Right lobe of liver (tissue), 6 donors: ENCODE data around the gene CNOT4. TPM values are rescaled to one million over a fixed set of nuclear protein-coding genes. Genes with fewer than 3 reads are reported as not detected.

Experiments
- ATAC-seq, 4 donors: fragments of 200-7000 bp; cut with Tn5 transposase; one replicate each; pipeline ENCODE4 v1.9.1; 2020; ENCODE audit warnings: mild to moderate bottlenecking in 4 of 4, moderate library complexity in 4 of 4
- DNase-seq, 3 donors: peaks; one replicate each; pipeline ENCODE4 v3.0.0-alpha.2; 2020
- H3K27ac ChIP-seq, 3 donors: fragments of 200-600 bp; one replicate each; pipeline ENCODE4 v1.8.0; 2022
- H3K27me3 ChIP-seq, 2 donors: fragments of 200-600 bp; one replicate each; pipeline ENCODE4 v1.8.0; 2022
- H3K36me3 ChIP-seq, 4 donors: fragments of 200-600 bp; sonication (generic) in 1 of 4; one replicate each; pipeline versions ENCODE4 v1.5.1 to v1.8.0; 2017 to 2022; ENCODE audit warnings: control low read depth in 1 of 4
- H3K4me1 ChIP-seq, 4 donors: fragments of 200-600 bp; sonication (generic) in 1 of 4; one replicate each; pipeline versions ENCODE4 v1.5.1 to v1.8.0; 2017 to 2022; ENCODE audit warnings: control low read depth in 1 of 4
- H3K4me3 ChIP-seq, 3 donors: fragments of 200-600 bp; one replicate each; pipeline ENCODE4 v1.8.0; 2022
- H3K9me3 ChIP-seq, 4 donors: fragments of 200-600 bp; sonication (generic) in 1 of 4; one replicate each; pipeline versions ENCODE4 v1.5.1 to v1.8.0; 2017 to 2022; ENCODE audit warnings: control low read depth in 1 of 4
- POLR2A ChIP-seq: fragments of 450-650 bp; IDR thresholded peaks from one replicate; pipeline ENCODE4 v1.6.1; 2017; ENCODE audit warnings: antibody characterized with exemption, mild to moderate bottlenecking
- WGBS: methylation state at CpG from one replicate; pipeline ENCODE4 v1.1.6; 2018; ENCODE audit warnings: low coverage, low lambda C conversion rate; ENCODE audit not compliant: insufficient coverage; ENCODE audit errors: missing lambda C conversion rate; 5-methylcytosine and 5-hydroxymethylcytosine counted together
- intact Hi-C, 2 donors: fragments of 100-400 bp; cut with DNase I; formaldehyde crosslinking; loops; one replicate each; pipeline versions ENCODE4 v1.11.2 to v1.14.1; 2022
- total RNA-seq, 6 experiments: library from RNA; depleted of rRNA in 2 of 6; stranded (reverse); fragments of >200 nt in 2 of 6; fragmentation: NEBNext Ultra II Directional in 3 of 6; extraction: Animal tissue kit (Norgen Biotek cat#: 25700) in 3 of 6; gene quantifications; one replicate each; pipeline versions ENCODE4 v1.1.0 to v1.2.4, GENCODE V29; 2016 to 2023
- TF ChIP-seq, protein P1 (sequence below), 4 donors: fragments of 200-600 bp in 3 of 4; fragments of 450-650 bp in 1 of 4; IDR thresholded peaks; one replicate each; pipeline versions ENCODE4 v1.5.1 to v1.8.0; 2016 to 2022; ENCODE audit warnings: antibody characterized with exemption in 4 of 4, mild to moderate bottlenecking in 2 of 4
- donor health status: DM: no; HTN: yes; CAD: no.
- donor health status: DM: no; HTN: no; CAD: no.
- donor health status: DM: no; HTN: no; CAD: no.
- donor health status: DM: no; HTN: yes; CAD: no.
- donor health status: DM: no; HTN: yes; CAD: no.

The CNOT4 gene
- total RNA-seq, 6 experiments from 2014 or later: 9.1 to 14.1 (median 11.0) TPM

DNA sequence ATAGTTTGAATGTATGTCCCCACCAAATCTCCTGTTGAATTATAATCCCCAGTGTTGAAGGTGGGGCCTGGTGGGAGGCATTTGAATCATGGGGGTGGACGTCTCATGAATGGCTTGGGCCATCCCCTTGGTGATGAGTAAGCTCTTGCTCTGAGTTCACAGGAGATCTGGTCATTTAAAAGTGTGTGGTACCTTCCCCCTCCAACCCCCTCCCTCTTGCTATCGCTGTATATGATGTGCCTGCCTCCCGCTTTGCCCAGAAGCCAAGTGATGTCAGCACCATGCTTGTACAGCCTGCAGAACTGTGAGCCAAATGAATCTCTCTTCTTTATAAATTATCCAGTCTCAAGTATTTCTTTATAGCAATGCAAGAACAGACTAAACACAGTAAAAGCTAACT is 103.0 kb downstream of the CNOT4 start:
- no peaks in the 10 kb centered on the region for H3K36me3 ChIP-seq
- H3K9me3 ChIP-seq: no peaks in the 10 kb centered on the region
- H3K27ac ChIP-seq: no peak overlapping the region
- no peaks in the 10 kb centered on the region for H3K27me3 ChIP-seq
- H3K4me3 ChIP-seq: no peak overlapping the region
- 100% methylated on average over 2 of the region's 3 CpGs for WGBS
- H3K4me1 ChIP-seq: no peaks in the 10 kb centered on the region
- TF ChIP-seq, protein P1, sequence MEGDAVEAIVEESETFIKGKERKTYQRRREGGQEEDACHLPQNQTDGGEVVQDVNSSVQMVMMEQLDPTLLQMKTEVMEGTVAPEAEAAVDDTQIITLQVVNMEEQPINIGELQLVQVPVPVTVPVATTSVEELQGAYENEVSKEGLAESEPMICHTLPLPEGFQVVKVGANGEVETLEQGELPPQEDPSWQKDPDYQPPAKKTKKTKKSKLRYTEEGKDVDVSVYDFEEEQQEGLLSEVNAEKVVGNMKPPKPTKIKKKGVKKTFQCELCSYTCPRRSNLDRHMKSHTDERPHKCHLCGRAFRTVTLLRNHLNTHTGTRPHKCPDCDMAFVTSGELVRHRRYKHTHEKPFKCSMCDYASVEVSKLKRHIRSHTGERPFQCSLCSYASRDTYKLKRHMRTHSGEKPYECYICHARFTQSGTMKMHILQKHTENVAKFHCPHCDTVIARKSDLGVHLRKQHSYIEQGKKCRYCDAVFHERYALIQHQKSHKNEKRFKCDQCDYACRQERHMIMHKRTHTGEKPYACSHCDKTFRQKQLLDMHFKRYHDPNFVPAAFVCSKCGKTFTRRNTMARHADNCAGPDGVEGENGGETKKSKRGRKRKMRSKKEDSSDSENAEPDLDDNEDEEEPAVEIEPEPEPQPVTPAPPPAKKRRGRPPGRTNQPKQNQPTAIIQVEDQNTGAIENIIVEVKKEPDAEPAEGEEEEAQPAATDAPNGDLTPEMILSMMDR (IDR thresholded peaks at IDR 0.05): no peak
- TF ChIP-seq POLR2A: no peak
- ATAC-seq (no peak), DNase-seq (no peak)
- intact Hi-C loops: no loop called here

DNA sequence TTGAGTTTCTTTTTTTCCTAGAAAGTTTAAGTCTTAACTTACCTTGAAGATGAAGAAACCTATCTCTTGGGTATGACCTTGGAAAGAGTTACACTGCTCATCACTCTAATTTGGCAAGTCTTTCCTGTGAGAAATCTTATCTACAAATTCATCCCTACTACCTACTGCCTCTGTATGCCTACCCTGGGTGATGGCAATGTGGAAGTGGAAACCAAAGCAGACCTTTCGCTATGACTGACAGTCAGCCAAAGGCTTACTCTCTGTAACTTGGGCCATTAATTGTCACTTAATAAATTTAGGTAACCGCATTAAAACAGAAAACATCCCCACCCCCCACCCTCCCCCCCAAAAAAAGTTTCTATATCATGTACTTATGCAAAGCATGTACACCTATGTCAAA is 103.9 kb downstream of the CNOT4 start:
- intact Hi-C loops: no loop called here

DNA sequence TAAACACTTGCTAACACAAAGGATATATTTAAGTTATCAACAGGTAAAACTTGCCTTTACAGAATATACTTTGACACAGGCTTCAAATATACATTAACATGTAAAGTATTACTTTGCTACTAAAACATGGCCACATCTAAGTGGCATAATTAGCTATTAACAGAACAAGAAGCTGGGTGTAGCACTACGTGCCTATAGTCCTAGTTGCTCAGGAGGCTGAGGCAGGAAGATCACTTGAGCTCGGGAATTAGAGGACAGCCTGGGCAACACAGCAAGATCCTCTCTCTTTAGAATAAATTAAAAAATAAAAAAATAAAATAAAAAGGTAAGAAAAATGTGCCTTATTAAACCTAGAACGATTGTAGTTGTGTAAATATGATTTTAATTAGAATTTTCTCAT is 106.6 kb downstream of the CNOT4 start:
- intact Hi-C loops: no loop called here
- WGBS: 90% methylated on average over 3 of the region's 3 CpGs
- no peaks in the 10 kb centered on the region for H3K36me3 ChIP-seq
- no peak for ATAC-seq
- no peaks in the 10 kb centered on the region for H3K27me3 ChIP-seq
- no peak overlapping the region for H3K27ac ChIP-seq
- H3K4me1 ChIP-seq: no peaks in the 10 kb centered on the region
- no peaks in the 10 kb centered on the region for H3K9me3 ChIP-seq
- H3K4me3 ChIP-seq: no peak overlapping the region
- no peak for DNase-seq
- TF ChIP-seq, protein P1 (IDR thresholded peaks at IDR 0.05): no peak
- no peak for TF ChIP-seq POLR2A

More for the DNA sequence above, 103.9 kb downstream of the CNOT4 start:
- Histone ChIP-seq H3K4me1 (no peaks in the 10 kb centered on the region), H3K36me3 (no peaks in the 10 kb centered on the region), H3K27me3 (no peaks in the 10 kb centered on the region), H3K4me3 (no peak overlapping the region), H3K27ac (no peak overlapping the region), H3K9me3 (no peaks in the 10 kb centered on the region)
- TF ChIP-seq POLR2A: no peak
- TF ChIP-seq, protein P1 (IDR thresholded peaks at IDR 0.05): no peak
- ATAC-seq: no peak
- WGBS: 95% methylated on average over 2 of the region's 2 CpGs
- DNase-seq: no peak

DNA sequence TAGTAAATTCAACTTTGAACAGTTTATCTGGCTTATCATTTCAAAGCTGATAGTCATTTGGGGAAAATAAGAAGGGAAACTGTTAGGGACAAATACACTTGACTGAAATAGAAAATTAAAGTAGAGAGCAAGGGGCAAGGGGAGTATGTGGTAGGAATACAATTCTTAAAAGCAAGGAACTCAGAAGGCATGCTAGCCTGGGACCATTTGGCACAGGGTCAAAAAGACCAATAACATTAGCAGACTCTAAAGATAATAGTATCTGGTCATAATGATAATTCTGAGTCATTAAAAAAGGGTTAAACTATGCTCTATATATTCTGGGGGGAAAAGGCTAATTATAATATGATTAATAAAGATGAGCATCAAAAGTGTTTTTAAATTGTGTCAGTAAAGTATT is 112.2 kb downstream of the CNOT4 start:
- TF ChIP-seq, protein P1 (IDR thresholded peaks at IDR 0.05): no peak
- TF ChIP-seq POLR2A: no peak
- Histone ChIP-seq H3K36me3 (peaks cover 0 to 15% (median 6%) of the 10 kb centered on the region in 4 donors), H3K27ac (no peak overlapping the region), H3K4me1 (no peaks in the 10 kb centered on the region), H3K9me3 (no peaks in the 10 kb centered on the region), H3K27me3 (no peaks in the 10 kb centered on the region), H3K4me3 (no peak overlapping the region)
- DNase-seq (no peak), ATAC-seq (no peak)
- intact Hi-C loops: no loop called here

DNA sequence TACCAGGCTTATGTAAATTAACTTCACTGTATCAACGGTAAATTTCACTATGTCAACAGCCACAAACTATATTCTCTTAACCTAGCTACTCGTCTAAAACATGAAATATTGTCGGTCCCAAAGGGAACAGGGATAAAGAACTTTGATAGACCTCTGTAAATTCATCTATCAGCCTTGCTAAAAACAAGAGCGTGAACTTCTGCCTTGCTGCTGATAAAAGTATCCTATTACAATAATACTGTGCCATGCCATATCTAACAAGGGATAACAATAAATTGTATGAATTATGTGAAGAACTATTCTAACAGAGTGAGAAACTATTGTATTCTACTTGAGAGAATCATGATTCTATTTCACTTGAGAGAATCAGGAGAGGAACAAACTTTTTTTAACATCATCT is 117.2 kb downstream of the CNOT4 start:
- TF ChIP-seq, protein P1 (IDR thresholded peaks at IDR 0.05): no peak
- TF ChIP-seq POLR2A: no peak
- Histone ChIP-seq H3K4me3 (no peak overlapping the region), H3K27ac (no peak overlapping the region), H3K36me3 (peaks cover 0 to 15% (median 6%) of the 10 kb centered on the region in 4 donors), H3K9me3 (no peaks in the 10 kb centered on the region), H3K4me1 (no peaks in the 10 kb centered on the region), H3K27me3 (no peaks in the 10 kb centered on the region)
- 79% methylated on average over 4 of the region's 4 CpGs for WGBS
- DNase-seq (no peak), ATAC-seq (no peak)
- intact Hi-C loops: no loop called here
